K562 (cell line): ENCODE measurements around the gene C1QTNF12. TPM values are rescaled to one million over a fixed set of nuclear protein-coding genes. Genes with fewer than 3 reads are reported as not detected.

Source experiments
- ARID4B ChIP-seq: sonication (generic); formaldehyde crosslinking; IDR thresholded peaks from 2 replicates; pipeline ENCODE4 v1.8.0; 2022; ENCODE audit warnings: mild to moderate bottlenecking, missing genetic modification reagents
- BMI1 ChIP-seq: fragments of 150-350 bp; IDR thresholded peaks from 2 replicates; pipeline ENCODE4 v1.6.1; 2014; ENCODE audit warnings: low read length
- EWSR1 ChIP-seq: fragments of 450-650 bp; IDR thresholded peaks from 2 replicates; pipeline ENCODE4 v1.6.1; 2018; ENCODE audit warnings: borderline replicate concordance, mild to moderate bottlenecking, low read depth, moderate library complexity; ENCODE audit not compliant: partially characterized antibody
- GTF2F1 ChIP-seq: IDR thresholded peaks from 2 replicates; pipeline ENCODE4 v1.6.1; 2011; ENCODE audit warnings: low read depth, low read length, improper control_type of control experiment
- L3MBTL2 ChIP-seq: fragments of 450-650 bp; IDR thresholded peaks from 2 replicates; pipeline ENCODE4 v1.6.1; 2016; ENCODE audit warnings: mild to moderate bottlenecking, moderate library complexity
- NFE2L1 ChIP-seq: fragments of 450-650 bp; IDR thresholded peaks from 2 replicates; pipeline ENCODE4 v1.6.1; 2016; ENCODE audit warnings: missing genetic modification characterization, low read depth, mild to moderate bottlenecking, missing compliant biosample characterization, moderate library complexity, borderline replicate concordance
- POLR2G ChIP-seq: fragments of 200-400 bp; formaldehyde crosslinking; IDR thresholded peaks from 2 replicates; pipeline ENCODE4 v1.6.1; 2017; ENCODE audit warnings: low read depth, mild to moderate bottlenecking, antibody characterized with exemption, low read length, moderate library complexity
- SMARCC2 ChIP-seq: fragments of 450-650 bp; IDR thresholded peaks from 2 replicates; pipeline ENCODE4 v1.6.1; 2017; ENCODE audit warnings: antibody characterized with exemption, moderate library complexity, mild to moderate bottlenecking, low read depth
- YBX1 ChIP-seq: fragments of 450-650 bp; IDR thresholded peaks from 2 replicates; pipeline ENCODE4 v1.7.1; 2016; ENCODE audit warnings: mild to moderate bottlenecking
- ZBTB7A ChIP-seq: IDR thresholded peaks from 2 replicates; pipeline ENCODE4 v1.6.1; 2011; ENCODE audit warnings: low read depth, mild to moderate bottlenecking, low read length, moderate library complexity, borderline replicate concordance; ENCODE audit not compliant: control insufficient read depth
- ZNF184 ChIP-seq: sonication (generic); formaldehyde crosslinking; IDR thresholded peaks from 2 replicates; pipeline ENCODE4 v1.5.0; 2020; ENCODE audit warnings: missing genetic modification reagents
- ZNF263 ChIP-seq: sonication (generic); formaldehyde crosslinking; IDR thresholded peaks from 2 replicates; pipeline ENCODE4 v1.8.0; 2022; ENCODE audit warnings: mild to moderate bottlenecking, missing genetic modification reagents, borderline replicate concordance
- ZNF445 ChIP-seq: fragments of 250-450 bp; sonication (Bioruptor Pico); IDR thresholded peaks from 2 replicates; pipeline ENCODE4 v1.4.0; 2020; ENCODE audit warnings: low read depth, mild to moderate bottlenecking, moderate library complexity
- ZNF639 ChIP-seq, 2 experiments: fragments of 200-800 bp in 1 of 2; sonication (Bioruptor generic) in 1 of 2; sonication (generic) in 1 of 2; formaldehyde crosslinking in 1 of 2; IDR thresholded peaks in 1 of 2; conservative IDR thresholded peaks in 1 of 2; 2 replicates each; pipeline versions ENCODE4 v1.5.0 to v1.6.1; 2016 to 2020; ENCODE audit warnings: missing compliant biosample characterization in 1 of 2, missing genetic modification characterization in 1 of 2, missing genetic modification reagents in 1 of 2
- polyA plus RNA-seq, 8 experiments: library from polyadenylated mRNA; depleted of rRNA in 4 of 8; stranded (reverse) in 5 of 8; unstranded in 3 of 8; fragments of >200 nt; fragmentation: Nextera tagmentation in 2 of 8; fragmentation: Illumina TruSeq in 1 of 8; extraction: Ambion mirVana in 2 of 8; extraction: Trizol in 1 of 8; gene quantifications; 2 replicates each; pipeline versions ENCODE4 v1.2.1 to v1.2.3, GENCODE V29; 2011 to 2014; ENCODE audit warnings: inconsistent platforms in 1 of 8, missing spikeins in 1 of 8
- total RNA-seq, 7 experiments: library from RNA; depleted of rRNA in 6 of 7; stranded (reverse); fragments of >200 nt in 6 of 7; fragmentation: Illumina TruSeq in 2 of 7; extraction: Trizol in 2 of 7; gene quantifications; 2 replicates each; pipeline versions ENCODE4 v1.2.1 to v1.2.3, GENCODE V29; 2011 to 2021; ENCODE audit warnings: low replicate concordance in 1 of 7
- TF ChIP-seq, protein P1 (sequence below), 2 experiments: IDR thresholded peaks in 1 of 2; conservative IDR thresholded peaks in 1 of 2; 2 replicates each; pipeline ENCODE4 v1.6.1; 2016; ENCODE audit warnings: low read depth in 2 of 2, mild to moderate bottlenecking in 1 of 2, missing compliant biosample characterization in 1 of 2, missing genetic modification characterization in 1 of 2, moderate library complexity in 1 of 2

C1QTNF12 gene
- total and polyA plus RNA-seq, 9 of the 15 experiments (the other 6 are each of a cell fraction or from before 2014, with no cell fraction given), result 0.11 to 4.3 (median 0.93) TPM; not detected in 3

DNA sequence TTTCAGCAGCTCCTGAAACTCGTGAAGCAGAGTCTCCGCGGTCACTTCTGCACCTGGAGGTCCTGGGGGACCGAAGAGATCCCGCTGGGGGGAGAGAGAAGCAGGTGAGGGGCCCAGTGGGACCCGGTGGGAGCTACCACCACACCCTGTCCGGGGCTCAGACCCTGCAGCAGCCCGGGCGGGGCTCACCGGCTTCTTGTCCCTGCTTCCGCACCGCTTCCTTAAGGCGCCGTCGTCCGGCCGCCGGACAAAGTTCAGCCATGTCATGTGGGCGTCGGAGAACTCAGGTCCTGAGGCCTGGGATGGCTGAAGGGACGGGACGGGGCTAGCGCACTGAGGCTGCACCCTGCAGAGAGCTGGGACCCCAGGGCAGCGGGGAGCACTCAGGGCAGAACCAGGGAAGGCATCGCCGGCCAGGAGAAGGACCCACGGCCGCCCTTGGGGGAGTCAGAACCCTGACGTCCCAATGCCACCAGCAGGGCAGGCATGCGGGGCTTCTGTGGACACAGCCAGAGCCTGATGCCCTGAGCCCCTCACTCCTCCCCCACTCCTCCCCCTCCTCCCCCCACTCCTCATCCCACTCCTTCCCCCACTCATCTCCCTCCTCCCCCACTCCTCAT is 2.2 kb downstream of the C1QTNF12 start (continued):
- TF ChIP-seq ZNF639 (CRISPR knock-in tag; conservative IDR thresholded peaks at IDR 0.05 in 1 of 2, IDR thresholded peaks at IDR 0.05 in 1 of 2) (no peak), L3MBTL2 (no peak), ZNF184 (no peak), YBX1 (no peak), NFE2L1 (tag) (no peak), ARID4B (CRISPR knock-in tag) (no peak), ZBTB7A (peak; percentile 50; the same call in 1 of the 2 replicates), GTF2F1 (no peak), SMARCC2 (no peak), ZNF445 (no peak), EWSR1 (no peak), POLR2G (0 out of 2 replicates have a peak, but pooled peaks have one; percentile 25), ZNF263 (CRISPR knock-in tag) (peak; percentile 97), BMI1 (no peak)
- TF ChIP-seq, protein P1, sequence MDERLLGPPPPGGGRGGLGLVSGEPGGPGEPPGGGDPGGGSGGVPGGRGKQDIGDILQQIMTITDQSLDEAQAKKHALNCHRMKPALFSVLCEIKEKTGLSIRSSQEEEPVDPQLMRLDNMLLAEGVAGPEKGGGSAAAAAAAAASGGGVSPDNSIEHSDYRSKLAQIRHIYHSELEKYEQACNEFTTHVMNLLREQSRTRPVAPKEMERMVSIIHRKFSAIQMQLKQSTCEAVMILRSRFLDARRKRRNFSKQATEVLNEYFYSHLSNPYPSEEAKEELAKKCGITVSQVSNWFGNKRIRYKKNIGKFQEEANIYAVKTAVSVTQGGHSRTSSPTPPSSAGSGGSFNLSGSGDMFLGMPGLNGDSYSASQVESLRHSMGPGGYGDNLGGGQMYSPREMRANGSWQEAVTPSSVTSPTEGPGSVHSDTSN (CRISPR knock-in tag; IDR thresholded peaks at IDR 0.05; ENCODE audit: low read depth), result no peak
- TF ChIP-seq, protein P1 (tag; conservative IDR thresholded peaks at IDR 0.05; ENCODE audit: low read depth), result no peak
